H1 (cell line): ENCODE results near the gene PAQR4. TPM values are rescaled to one million over a fixed set of nuclear protein-coding genes. Genes with fewer than 3 reads are reported as not detected.
A peak's percentile ranks its signal among the peaks of the same experiment; 100 is the strongest.

Experiments
- CTCF ChIA-PET: fragments of 300-600 bp; sonication (Branson Sonifier 250); formaldehyde crosslinking; loops from one replicate; lab custom pipeline; 2021; ENCODE audit not compliant: partially characterized antibody; lab: Charles Lee
- POLR2A ChIA-PET: fragments of 300-600 bp; sonication (Branson Sonifier 250); formaldehyde crosslinking; loops from one replicate; lab custom pipeline; 2021; ENCODE audit warnings: inconsistent platforms; ENCODE audit not compliant: partially characterized antibody; lab: Charles Lee
- DNase-seq, 2 experiments: peaks; one replicate each; pipeline versions ENCODE4 v3.0.0 to v3.0.0-alpha.2; 2010 to 2022; ENCODE audit warnings: low spot score in 2 of 2, low read depth in 1 of 2, mixed read lengths in 1 of 2
- FAIRE-seq: peaks from 2 replicates; lab custom pipeline; 2011; peaks lifted over from hg19 to GRCh38; lab: Jason Lieb, UNC
- H2AFZ ChIP-seq: 2 replicates; pipeline ENCODE4 v1.8.1; 2012; ENCODE audit warnings: low read length, inconsistent platforms
- H2AK5ac ChIP-seq: 2 replicates; pipeline ENCODE4 v1.6.1; 2013; ENCODE audit warnings: low read depth, low read length
- H2BK120ac ChIP-seq: replicated peaks from 2 replicates; pipeline ENCODE3; 2013; ENCODE audit warnings: low read depth, low read length, inconsistent platforms
- H2BK12ac ChIP-seq: 2 replicates; pipeline ENCODE4 v1.6.1; 2013; ENCODE audit warnings: low read depth, low read length
- H2BK15ac ChIP-seq: 2 replicates; pipeline ENCODE4 v1.6.1; 2013; ENCODE audit warnings: low read length
- H2BK20ac ChIP-seq: 2 replicates; pipeline ENCODE4 v1.6.1; 2013; ENCODE audit warnings: low read length
- H2BK5ac ChIP-seq: 2 replicates; pipeline ENCODE4 v1.6.1; 2013; ENCODE audit warnings: low read depth, low read length
- H3K14ac ChIP-seq: 2 replicates; pipeline ENCODE4 v1.6.1; 2013; ENCODE audit warnings: inconsistent platforms; ENCODE audit not compliant: insufficient read length
- H3K18ac ChIP-seq: 2 replicates; pipeline ENCODE4 v1.6.1; 2013; ENCODE audit warnings: low read length; ENCODE audit errors: extremely low read depth
- H3K23ac ChIP-seq: 2 replicates; pipeline ENCODE4 v1.6.1; 2013; ENCODE audit warnings: inconsistent platforms; ENCODE audit not compliant: insufficient read length
- H3K23me2 ChIP-seq: 2 replicates; pipeline ENCODE4 v1.6.1; 2013; ENCODE audit warnings: low read depth, low read length
- H3K27ac ChIP-seq: 2 replicates; pipeline ENCODE4 v1.6.1; 2011; ENCODE audit warnings: low read depth, low read length, inconsistent platforms
- H3K27me3 ChIP-seq, 4 experiments: replicated peaks in 1 of 4; 1 replicate in 1 of 4; 2 replicates in 3 of 4; pipeline versions ENCODE4 v1.6.1 to v1.8.1; 2011 to 2013; ENCODE audit warnings: low read length in 3 of 4, mild to moderate bottlenecking in 3 of 4, inconsistent platforms in 2 of 4, mixed read lengths in 2 of 4, moderate library complexity in 1 of 4; ENCODE audit not compliant: control insufficient read depth in 3 of 4, insufficient read depth in 3 of 4; ENCODE audit errors: extremely low read depth in 1 of 4
- H3K36me3 ChIP-seq, 4 experiments: 2 replicates each; pipeline versions ENCODE4 v1.6.1 to v1.8.1; 2011 to 2013; ENCODE audit warnings: mild to moderate bottlenecking in 4 of 4, low read length in 3 of 4, moderate library complexity in 2 of 4, control low read depth in 1 of 4, inconsistent platforms in 1 of 4; ENCODE audit not compliant: insufficient read depth in 4 of 4, control insufficient read depth in 2 of 4
- H3K4ac ChIP-seq: replicated peaks from 2 replicates; pipeline ENCODE3; 2013; ENCODE audit warnings: low read length, low read depth, mixed read lengths, inconsistent platforms; ENCODE audit not compliant: insufficient read length
- H3K4me1 ChIP-seq, 4 experiments: replicated peaks in 1 of 4; 1 replicate in 1 of 4; 2 replicates in 3 of 4; pipeline versions ENCODE4 v1.6.1 to v1.8.1; 2011 to 2013; ENCODE audit warnings: low read length in 3 of 4, inconsistent platforms in 2 of 4, mixed read lengths in 1 of 4; ENCODE audit not compliant: insufficient read depth in 4 of 4, control insufficient read depth in 3 of 4
- H3K4me2 ChIP-seq, 2 experiments: 2 replicates each; pipeline versions ENCODE4 v1.6.1 to v1.8.1; 2011 to 2013; ENCODE audit warnings: low read depth in 2 of 2, low read length in 2 of 2, control low read depth in 1 of 2, inconsistent platforms in 1 of 2, mild to moderate bottlenecking in 1 of 2; ENCODE audit not compliant: insufficient read depth in 1 of 2
- H3K4me3 ChIP-seq, 4 experiments: fragments of 200-600, 300-600 bp in 1 of 4; sonication (generic), shearing (Covaris generic), sonication (Bioruptor Twin) in 1 of 4; 2 replicates each; pipeline versions ENCODE4 v1.5.1 to v1.8.1; 2011 to 2016; ENCODE audit warnings: low read length in 4 of 4, low read depth in 3 of 4, control low read depth in 2 of 4, inconsistent platforms in 2 of 4, mild to moderate bottlenecking in 2 of 4, mixed read lengths in 1 of 4, moderate library complexity in 1 of 4; ENCODE audit not compliant: insufficient read depth in 2 of 4; ENCODE audit errors: extremely low read depth in 1 of 4
- H3K56ac ChIP-seq: replicated peaks from 2 replicates; pipeline ENCODE3; 2013; ENCODE audit warnings: low read depth, mild to moderate bottlenecking, mixed read lengths, low read length, inconsistent platforms; ENCODE audit not compliant: insufficient read length
- H3K79me1 ChIP-seq: 2 replicates; pipeline ENCODE4 v1.6.1; 2013; ENCODE audit warnings: low read depth, low read length, control low read depth
- H3K79me2 ChIP-seq, 2 experiments: 2 replicates each; pipeline versions ENCODE4 v1.6.1 to v1.8.1; 2012 to 2013; ENCODE audit warnings: low read length in 2 of 2, mild to moderate bottlenecking in 2 of 2, inconsistent platforms in 1 of 2; ENCODE audit not compliant: insufficient read depth in 2 of 2, control insufficient read depth in 1 of 2
- H3K9ac ChIP-seq, 4 experiments: replicated peaks in 1 of 4; 1 replicate in 1 of 4; 2 replicates in 3 of 4; pipeline versions ENCODE4 v1.6.1 to v1.8.1; 2011 to 2013; ENCODE audit warnings: low read depth in 3 of 4, low read length in 3 of 4, control low read depth in 2 of 4, mild to moderate bottlenecking in 2 of 4, moderate library complexity in 2 of 4, inconsistent platforms in 1 of 4; ENCODE audit errors: extremely low read depth in 1 of 4
- H3K9me3 ChIP-seq, 2 experiments: 2 replicates each; pipeline versions ENCODE4 v1.6.1 to v1.8.1; 2012 to 2013; ENCODE audit warnings: mild to moderate bottlenecking in 2 of 2, moderate library complexity in 2 of 2, control low read depth in 1 of 2, inconsistent platforms in 1 of 2, low read depth in 1 of 2, low read length in 1 of 2, mixed read lengths in 1 of 2; ENCODE audit not compliant: insufficient read depth in 2 of 2
- H4K20me1 ChIP-seq, 2 experiments: replicated peaks in 1 of 2; 2 replicates each; pipeline versions ENCODE3 to v1.8.1; 2011 to 2013; ENCODE audit warnings: inconsistent platforms in 2 of 2, low read length in 2 of 2, mild to moderate bottlenecking in 1 of 2; ENCODE audit not compliant: insufficient read depth in 2 of 2, control insufficient read depth in 1 of 2
- H4K5ac ChIP-seq: 2 replicates; pipeline ENCODE4 v1.6.1; 2013; ENCODE audit warnings: low read length, low read depth, mixed read lengths, inconsistent platforms; ENCODE audit not compliant: insufficient read length
- H4K8ac ChIP-seq: 2 replicates; pipeline ENCODE4 v1.8.0; 2013; ENCODE audit warnings: mild to moderate bottlenecking, moderate library complexity, low read length, inconsistent platforms; ENCODE audit not compliant: insufficient read depth; ENCODE audit errors: extremely low read depth
- H4K91ac ChIP-seq: replicated peaks from 2 replicates; pipeline ENCODE3; 2013; ENCODE audit warnings: low read length, mixed read lengths, inconsistent platforms; ENCODE audit not compliant: insufficient read length
- CBX5 ChIP-seq: fragments of 300-800, 300-1000 bp; sonication (generic); IDR thresholded peaks from 2 replicates; pipeline ENCODE4 v1.7.1; 2016; ENCODE audit warnings: antibody characterized with exemption, low read length, low read depth
- CEBPB ChIP-seq: IDR thresholded peaks from 2 replicates; pipeline ENCODE4 v1.6.1; 2012; ENCODE audit warnings: low read depth, low read length
- EZH2 ChIP-seq: fragments of 200-600 bp; sonication (generic); IDR thresholded peaks from 2 replicates; pipeline ENCODE4 v1.7.1; 2012; ENCODE audit warnings: low read depth, mild to moderate bottlenecking, moderate library complexity, low read length, inconsistent platforms; ENCODE audit not compliant: severe bottlenecking
- KDM1A ChIP-seq: fragments of 200-600, 300-600 bp; sonication (generic); IDR thresholded peaks from 2 replicates; pipeline ENCODE4 v1.7.1; 2016; ENCODE audit warnings: mild to moderate bottlenecking, low read length, borderline replicate concordance
- MAFK ChIP-seq: IDR thresholded peaks from 2 replicates; pipeline ENCODE4 v1.6.1; 2012; ENCODE audit warnings: low read depth, mild to moderate bottlenecking, improper control_type of control experiment, low read length
- POU5F1 ChIP-seq: IDR thresholded peaks from 2 replicates; pipeline ENCODE4 v1.6.1; 2011; ENCODE audit warnings: low read depth, mild to moderate bottlenecking, low read length, moderate library complexity
- SIN3A ChIP-seq, 2 experiments: IDR thresholded peaks in 1 of 2; conservative IDR thresholded peaks in 1 of 2; 2 replicates each; pipeline ENCODE4 v1.6.1; 2011 to 2012; ENCODE audit warnings: low read length in 2 of 2, improper control_type of control experiment in 1 of 2, low read depth in 1 of 2, mild to moderate bottlenecking in 1 of 2
- SIX5 ChIP-seq: IDR thresholded peaks from 2 replicates; pipeline ENCODE4 v1.6.1; 2011; ENCODE audit warnings: mild to moderate bottlenecking, low read depth, low read length
- SP2 ChIP-seq: IDR thresholded peaks from 2 replicates; pipeline ENCODE4 v1.6.1; 2012; ENCODE audit warnings: mild to moderate bottlenecking, low read length, inconsistent platforms
- SRF ChIP-seq: IDR thresholded peaks from 2 replicates; pipeline ENCODE4 v1.6.1; 2011; ENCODE audit warnings: mild to moderate bottlenecking, low read depth, low read length, moderate library complexity
- TBP ChIP-seq: IDR thresholded peaks from 2 replicates; pipeline ENCODE4 v1.6.1; 2011; ENCODE audit warnings: low read depth, low read length, improper control_type of control experiment
- WGBS, 2 experiments: shearing (Covaris generic) in 1 of 2; methylation state at CpG; one replicate each; pipeline versions ENCODE4 v1.1.6 to v1.1.7; 2013 to 2015; ENCODE audit warnings: low lambda C conversion rate in 2 of 2, mixed read lengths in 2 of 2, inconsistent platforms in 1 of 2, low coverage in 1 of 2, missing lambda C conversion rate in 1 of 2; ENCODE audit not compliant: insufficient replicate concordance in 2 of 2, insufficient coverage in 1 of 2, insufficient read length in 1 of 2; ENCODE audit errors: extremely low coverage in 1 of 2, missing lambda C conversion rate in 1 of 2; 5-methylcytosine and 5-hydroxymethylcytosine counted together
- polyA plus RNA-seq, 7 experiments: library from polyadenylated mRNA; depleted of rRNA in 3 of 7; stranded (reverse) in 5 of 7; unstranded in 2 of 7; fragments of >200 nt in 5 of 7; fragments of 200-250 nt in 2 of 7; gene quantifications; 1 replicate in 5 of 7; 2 replicates in 1 of 7; 4 replicates in 1 of 7; pipeline versions ENCODE4 v1.2.1 to v1.2.3, GENCODE V29; 2011 to 2013; ENCODE audit warnings: missing spikeins in 2 of 7, mixed read lengths in 2 of 7
- total RNA-seq: library from RNA; stranded (reverse); fragmentation: NEBNext Ultra II Directional; extraction: Animal tissue kit (Norgen Biotek cat#: 25700); gene quantifications from 2 replicates; pipeline ENCODE4 v1.2.1, GENCODE V29; 2021
- TF ChIP-seq, protein P1 (sequence below): IDR thresholded peaks from 2 replicates; pipeline ENCODE4 v1.6.1; 2012; ENCODE audit warnings: inconsistent platforms

Gene PAQR4
- total and polyA plus RNA-seq, 2 of the 8 experiments (the other 6 are each of a cell fraction or from before 2014, with no cell fraction given): 28.2 to 34.6 TPM

DNA sequence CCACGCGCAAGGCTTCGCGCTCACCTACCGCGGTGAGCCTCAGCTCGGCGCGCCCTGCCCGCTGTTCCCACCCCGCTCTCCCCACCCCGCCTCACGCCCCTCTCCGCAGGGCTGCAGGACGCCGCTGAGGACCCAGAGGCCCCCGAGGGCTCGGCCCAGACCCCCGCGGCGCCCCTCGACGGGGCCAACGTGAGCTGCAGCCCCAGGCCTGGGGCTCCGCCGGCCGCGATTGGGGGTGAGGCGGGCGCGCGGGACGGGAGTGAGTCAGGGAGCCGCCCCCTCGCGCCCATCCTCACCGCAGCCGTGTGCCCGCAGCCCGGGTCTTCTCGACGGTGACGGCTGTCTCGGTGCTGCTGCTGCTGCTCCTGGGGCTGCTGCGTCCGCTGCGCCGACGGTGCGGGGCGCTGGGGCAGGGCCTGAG lies 1.9 kb upstream of the PAQR4 start:
- H3K23ac ChIP-seq: no peak overlapping the region
- H2AK5ac ChIP-seq: no peak overlapping the region
- peak overlapping the region in 3 of 4 experiments; percentile 14 to 51 (median 23); a peak in 4 of 8 replicates for H3K4me3 ChIP-seq
- H2BK5ac ChIP-seq: no peak overlapping the region
- no peak overlapping the region for H2BK15ac ChIP-seq
- no peaks in the 10 kb centered on the region for H3K9me3 ChIP-seq
- H2BK120ac ChIP-seq: no peak overlapping the region
- CTCF ChIA-PET: interaction anchor here (0.7 to 1.8 kb wide), 12 partner anchors 9 to 64 kb away, joined by 3 to 10 read pairs (median 4); partner anchors contain the start of gene FLYWCH1
- H2BK12ac ChIP-seq: no peak overlapping the region
- peaks cover 27% of the 10 kb centered on the region for H3K23me2 ChIP-seq
- no peak overlapping the region for H2BK20ac ChIP-seq
- WGBS, 2 experiments: 24% methylated on average over 26 of the region's 51 CpGs; no CpG with 5 or more reads in 1 of the 2 experiments
- H4K91ac ChIP-seq: peak overlapping the region; percentile 30
- H3K36me3 ChIP-seq: peaks cover 0 to 6% (median 0%) of the 10 kb centered on the region in 4 experiments; a peak in 2 of 8 replicates
- DNase-seq (peak in 1 of 2 experiments; percentile 47), FAIRE-seq (no peak)
- H3K4me1 ChIP-seq: peaks cover 0 to 38% (median 22%) of the 10 kb centered on the region in 4 experiments; a peak in 6 of 7 replicates
- H3K18ac ChIP-seq: no peak overlapping the region
- no peak overlapping the region for H4K5ac ChIP-seq
- H3K27ac ChIP-seq: no peak overlapping the region
- H3K14ac ChIP-seq: no peak overlapping the region
- H3K27me3 ChIP-seq: peaks cover 15 to 32% (median 23%) of the 10 kb centered on the region in 4 experiments; a peak in 6 of 7 replicates
- H3K4ac ChIP-seq: no peak overlapping the region
- H2AFZ ChIP-seq: no peak overlapping the region
- peaks cover 7% of the 10 kb centered on the region for H3K79me1 ChIP-seq
- H3K79me2 ChIP-seq: peaks cover 0 to 2% of the 10 kb centered on the region in 2 experiments; a peak in 1 of 4 replicates
- no peak overlapping the region for H3K9ac ChIP-seq
- peak overlapping the region; percentile 40 to 66 for H3K4me2 ChIP-seq
- H4K20me1 ChIP-seq: peaks cover 17 to 23% of the 10 kb centered on the region in 2 experiments
- no peak overlapping the region for H3K56ac ChIP-seq
- POLR2A ChIA-PET: interaction anchor here (0.7 to 25.4 kb wide), 7 partner anchors 8 to 196 kb away, joined by 3 to 455 read pairs (median 7); partner anchors contain the start of genes CLDN6, HCFC1R1, PKMYT1 and THOC6
- H4K8ac ChIP-seq: no peak overlapping the region
- TF ChIP-seq SIX5: no peak
- peak; percentile 45 for TF ChIP-seq EZH2
- TF ChIP-seq SIN3A (conservative IDR thresholded peaks at IDR 0.05 in 1 of 2, IDR thresholded peaks at IDR 0.05 in 1 of 2; ENCODE audit: low read depth in 1 of 2, low read length in 2 of 2): no peak
- TF ChIP-seq, protein P1, sequence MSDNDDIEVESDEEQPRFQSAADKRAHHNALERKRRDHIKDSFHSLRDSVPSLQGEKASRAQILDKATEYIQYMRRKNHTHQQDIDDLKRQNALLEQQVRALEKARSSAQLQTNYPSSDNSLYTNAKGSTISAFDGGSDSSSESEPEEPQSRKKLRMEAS: 0 out of 2 replicates have a peak, but pooled peaks have one; percentile 17
- TF ChIP-seq CBX5: no peak
- TF ChIP-seq POU5F1: no peak
- no peak for TF ChIP-seq KDM1A
- no peak for TF ChIP-seq MAFK
- TF ChIP-seq TBP: no peak
- TF ChIP-seq SRF: no peak
- no peak for TF ChIP-seq SP2
- TF ChIP-seq CEBPB: no peak
